ENCODE data around the gene SAPCD2.

Gene SAPCD2

GRCh38 chr9:137107312-137107921 lies 37.1 kb upstream of the SAPCD2 start:
- DNase-seq = no peak

- no peak for DNase-seq
Measured at GRCh38 chr9:137106662-137107250, 36.4 kb upstream of the SAPCD2 start.

GRCh38 chr9:137105814-137106661 lies 35.7 kb upstream of the SAPCD2 start:
- DNase-seq = no peak

GRCh38 chr9:137103206-137103999 lies 33.0 kb upstream of the SAPCD2 start:
- DNase-seq = no peak

- DNase-seq = no peak
Measured at GRCh38 chr9:137099231-137099630, 28.9 kb upstream of the SAPCD2 start.

GRCh38 chr9:137097761-137098462 lies 27.6 kb upstream of the SAPCD2 start:
- no peak for DNase-seq

GRCh38 chr9:137096785-137097546 lies 26.6 kb upstream of the SAPCD2 start:
- no peak for DNase-seq

GRCh38 chr9:137095664-137096517 lies 25.5 kb upstream of the SAPCD2 start:
- DNase-seq = no peak

GRCh38 chr9:137089232-137089947 lies 19.0 kb upstream of the SAPCD2 start:
- no peak for DNase-seq

- DNase-seq = no peak
Measured at GRCh38 chr9:137088121-137088520, 17.8 kb upstream of the SAPCD2 start.

- no peak for DNase-seq
Measured at GRCh38 chr9:137087409-137087925, 17.1 kb upstream of the SAPCD2 start.

GRCh38 chr9:137086531-137087408 lies 16.4 kb upstream of the SAPCD2 start, which contains the start of gene MAN1B1:
TSS of gene MAN1B1 (plus strand) at chr9:137086985. CDS start at chr9:137087000, 15 bp downstream.
- peak; percentile 97 for DNase-seq

- DNase-seq = peak; percentile 41
Measured at GRCh38 chr9:137085920-137086530, 15.7 kb upstream of the SAPCD2 start.

GRCh38 chr9:137084526-137084925 lies 14.2 kb upstream of the SAPCD2 start:
- DNase-seq = no peak

GRCh38 chr9:137083394-137084004 lies 13.1 kb upstream of the SAPCD2 start:
- DNase-seq = peak; percentile 98

GRCh38 chr9:137082925-137083290 lies 12.6 kb upstream of the SAPCD2 start:
- no peak for DNase-seq

GRCh38 chr9:137082222-137082924 lies 12.0 kb upstream of the SAPCD2 start:
- DNase-seq = no peak

Data from HCEC 1CT (cell line).